ENCODE measurements around the gene CDYL.
A peak's percentile ranks its signal among the peaks of the same experiment; 100 is the strongest.

CDYL gene

DNA sequence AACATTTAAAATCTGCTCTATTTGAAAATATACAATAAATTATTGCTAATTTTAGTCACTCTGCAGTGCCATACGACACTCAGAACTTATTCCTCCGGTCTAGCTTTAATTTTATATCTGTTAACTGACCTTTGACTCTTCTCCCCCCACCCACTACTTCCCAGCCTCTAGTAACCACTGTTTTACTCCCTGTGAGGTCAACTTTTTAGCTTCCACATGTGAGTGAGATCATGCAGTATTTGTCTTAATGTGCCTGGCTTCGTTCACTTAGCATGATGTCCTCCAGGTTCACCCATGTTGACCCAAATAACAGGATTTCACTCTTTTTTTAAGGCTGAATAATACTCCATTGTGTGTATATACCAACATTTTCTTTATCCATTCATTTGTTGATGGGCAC lies 146.9 kb downstream of the CDYL start:
- TF ChIP-seq GATA2 (IDR thresholded peaks at IDR 0.05; ENCODE audit: low read depth, low read length): no peak
- no peak for TF ChIP-seq GATA3 (IDR thresholded peaks at IDR 0.05; ENCODE audit: low read depth, low read length)

DNA sequence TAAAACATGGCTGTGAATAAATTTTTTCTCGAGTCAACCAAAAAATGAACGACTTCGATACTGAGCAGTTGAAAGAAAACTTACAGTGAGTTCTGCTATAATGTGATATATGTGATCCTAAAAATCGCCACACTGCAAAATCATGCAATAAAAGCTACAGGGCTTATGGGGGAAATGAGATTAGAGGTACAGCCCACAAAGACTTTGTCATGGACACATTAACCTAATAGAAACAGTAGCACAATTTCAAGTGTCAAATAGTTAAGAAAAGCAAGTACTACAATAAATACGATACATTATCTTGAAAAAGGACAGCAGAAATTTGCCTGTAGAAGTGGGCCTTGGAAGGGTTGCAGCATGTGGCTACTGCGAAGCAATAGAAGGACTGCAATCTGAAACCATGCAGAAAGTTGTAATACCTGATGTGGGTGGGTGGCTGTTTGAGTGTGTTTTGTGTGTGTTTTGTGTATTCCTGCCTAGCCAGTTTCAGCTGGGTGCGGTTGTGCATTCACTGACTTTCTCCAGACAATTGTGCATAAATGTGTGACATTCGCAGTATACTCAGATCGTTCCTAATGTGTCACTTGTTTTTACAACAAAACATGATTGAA lies 148.6 kb downstream of the CDYL start:
- no peak for TF ChIP-seq GATA3 (IDR thresholded peaks at IDR 0.05; ENCODE audit: low read depth, low read length)
- TF ChIP-seq GATA2 (IDR thresholded peaks at IDR 0.05; ENCODE audit: low read depth, low read length): no peak

- TF ChIP-seq GATA2 (IDR thresholded peaks at IDR 0.05; ENCODE audit: low read depth, low read length) (no peak), GATA3 (IDR thresholded peaks at IDR 0.05; ENCODE audit: low read depth, low read length) (no peak)
These were observed 149.4 kb downstream of the CDYL start for GRCh38 chr6:4925580-4925979.

DNA sequence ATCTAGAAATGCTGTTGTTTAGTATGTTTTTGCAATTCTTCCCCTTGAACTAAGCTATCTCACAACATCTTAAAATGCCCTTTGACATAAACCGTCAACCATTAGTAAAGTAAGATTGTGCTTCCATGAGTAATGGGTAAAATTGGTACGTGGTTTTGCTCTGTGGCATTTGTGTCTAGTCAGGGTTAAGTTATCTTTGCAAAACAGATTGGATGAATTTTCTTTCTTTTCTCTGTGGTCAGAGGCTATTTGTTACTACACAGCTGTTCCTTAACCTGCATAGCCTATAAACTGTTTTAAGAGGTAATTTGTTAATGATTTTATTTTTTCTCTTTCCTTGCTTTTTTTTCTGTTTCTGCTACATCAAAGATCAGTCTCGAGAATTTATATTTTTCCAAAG lies 152.2 kb downstream of the CDYL start:
- TF ChIP-seq GATA3 (IDR thresholded peaks at IDR 0.05; ENCODE audit: low read depth, low read length) (no peak), GATA2 (IDR thresholded peaks at IDR 0.05; ENCODE audit: low read depth, low read length) (no peak)

DNA sequence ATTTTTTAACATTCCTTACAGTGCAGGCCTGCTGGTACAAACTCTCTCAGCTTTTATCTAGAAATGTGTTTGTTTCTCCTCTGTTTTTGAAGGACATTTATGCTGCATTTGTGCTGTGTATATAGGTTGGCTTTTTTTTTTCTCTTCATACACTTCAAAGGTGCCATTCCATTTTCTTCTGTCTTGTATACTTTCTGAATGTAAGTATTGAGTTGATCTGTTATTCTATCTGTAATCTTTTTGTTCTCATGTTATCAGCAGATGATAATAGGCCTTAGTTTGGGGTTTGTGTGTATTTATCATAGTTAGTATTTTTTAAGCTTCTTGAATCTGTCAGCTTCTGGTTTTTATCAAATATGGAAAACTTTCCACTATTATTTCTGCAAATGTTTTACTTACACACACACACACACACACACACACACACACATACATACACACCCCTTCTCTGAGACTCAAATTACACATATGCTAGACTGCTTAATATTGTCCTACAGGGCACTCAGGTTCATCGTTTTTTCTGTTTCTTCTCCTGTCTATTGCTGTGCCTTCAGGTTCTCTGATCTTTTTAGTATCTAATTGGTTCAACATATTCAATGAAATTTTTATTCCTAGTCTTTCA lies 153.0 kb downstream of the CDYL start:
- no peak for TF ChIP-seq GATA2 (IDR thresholded peaks at IDR 0.05; ENCODE audit: low read depth, low read length)
- no peak for TF ChIP-seq GATA3 (IDR thresholded peaks at IDR 0.05; ENCODE audit: low read depth, low read length)

DNA sequence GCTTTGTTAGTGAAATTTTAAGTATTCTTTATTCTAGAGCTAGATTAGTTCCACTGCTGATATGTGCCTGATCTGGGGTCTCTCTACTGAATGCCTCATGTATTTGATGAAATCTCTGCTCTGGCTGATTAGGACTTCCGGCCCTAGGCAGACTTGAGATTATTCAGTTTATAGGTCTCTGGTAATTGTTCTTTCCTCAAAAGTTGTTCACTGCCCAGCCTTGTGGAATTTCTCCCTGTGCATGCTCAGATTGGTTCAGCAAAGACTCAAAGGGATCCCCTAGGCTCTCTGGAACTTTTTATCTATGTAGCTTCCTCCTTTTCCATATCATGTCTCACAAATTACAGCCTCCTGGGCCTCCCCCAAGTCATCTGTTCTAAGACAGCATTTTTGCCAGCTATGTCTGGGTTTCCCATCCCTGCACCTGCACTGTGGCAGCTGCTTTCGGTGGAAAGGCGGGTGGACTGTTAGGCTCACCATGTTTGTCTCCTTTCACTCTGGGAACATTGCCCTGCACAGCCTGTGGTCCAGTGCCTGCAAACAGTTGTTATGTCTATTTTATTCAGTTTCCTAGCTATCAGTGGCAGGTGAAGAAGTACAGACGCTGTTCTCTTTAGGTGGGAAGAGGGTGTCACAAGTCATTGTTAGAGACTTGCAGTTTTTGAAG lies 154.0 kb downstream of the CDYL start:
- TF ChIP-seq GATA3 (IDR thresholded peaks at IDR 0.05; ENCODE audit: low read depth, low read length) (no peak), GATA2 (IDR thresholded peaks at IDR 0.05; ENCODE audit: low read depth, low read length) (no peak)

DNA sequence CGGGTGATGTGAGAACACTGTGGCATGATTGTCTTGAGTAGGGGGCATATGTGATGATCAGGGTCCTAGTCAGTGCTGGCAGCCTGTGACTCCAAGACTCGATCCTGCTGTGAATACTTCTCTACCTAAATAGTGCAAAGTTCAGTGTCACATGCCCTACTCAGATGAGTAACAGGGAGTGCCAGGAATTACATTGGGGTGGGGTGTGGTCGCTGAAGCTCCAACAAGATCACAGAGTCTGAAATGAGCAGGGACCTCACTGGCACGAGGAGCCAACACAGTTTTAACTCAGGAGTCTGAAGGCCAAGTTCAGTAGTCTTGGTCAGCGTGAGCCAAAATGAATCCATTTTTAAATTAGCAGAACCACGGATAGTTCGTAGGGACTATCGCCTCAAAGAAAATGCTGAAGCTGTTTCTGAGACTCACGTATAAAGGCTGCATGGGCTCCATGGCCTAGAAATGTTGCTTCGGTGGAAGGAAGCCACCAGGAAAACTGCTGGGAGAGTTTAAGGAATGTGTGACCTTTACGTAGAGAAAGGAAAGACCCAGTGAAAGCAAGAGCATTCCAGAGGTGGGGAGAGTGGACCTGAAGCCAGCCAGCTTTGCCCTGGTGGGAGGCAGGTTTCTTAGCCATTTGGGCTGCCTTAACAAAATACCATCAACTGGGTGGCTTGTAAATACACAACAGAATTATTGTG lies 155.5 kb downstream of the CDYL start:
- no peak for TF ChIP-seq GATA2 (IDR thresholded peaks at IDR 0.05; ENCODE audit: low read depth, low read length)
- no peak for TF ChIP-seq GATA3 (IDR thresholded peaks at IDR 0.05; ENCODE audit: low read depth, low read length)

DNA sequence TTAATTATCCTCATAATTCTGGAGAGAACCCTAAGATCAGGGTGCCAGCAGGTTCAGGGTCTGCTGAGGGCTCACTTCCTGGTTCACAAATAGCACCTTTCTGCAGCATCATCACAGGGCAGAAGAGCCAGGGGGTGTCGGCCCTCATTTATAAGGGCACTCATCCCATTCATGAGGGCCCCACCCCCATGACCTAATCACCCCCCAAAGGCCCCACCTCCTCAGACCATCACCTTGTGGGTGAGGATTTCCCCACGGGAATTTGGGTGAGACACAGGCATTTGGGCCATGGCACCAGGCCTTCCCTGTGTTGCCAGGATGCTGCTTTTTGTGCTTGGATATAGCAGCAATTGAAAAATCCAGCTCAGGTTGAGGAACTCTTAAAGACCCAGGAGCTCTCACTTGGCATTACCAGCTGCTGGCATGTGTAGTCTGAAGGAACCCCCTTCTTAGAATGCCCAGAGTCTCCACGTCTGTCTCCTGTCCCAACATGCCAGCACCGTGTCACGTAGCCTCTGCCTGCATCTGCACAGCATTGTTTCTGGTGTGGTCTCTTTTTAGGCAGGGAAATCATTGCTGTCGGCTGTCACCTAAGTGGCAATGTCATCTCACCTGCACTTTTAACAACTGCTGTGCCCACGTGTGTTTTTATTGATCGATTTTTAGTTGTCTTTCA lies 156.2 kb downstream of the CDYL start:
- TF ChIP-seq GATA2 (IDR thresholded peaks at IDR 0.05; ENCODE audit: low read depth, low read length) (no peak), GATA3 (IDR thresholded peaks at IDR 0.05; ENCODE audit: low read depth, low read length) (no peak)

DNA sequence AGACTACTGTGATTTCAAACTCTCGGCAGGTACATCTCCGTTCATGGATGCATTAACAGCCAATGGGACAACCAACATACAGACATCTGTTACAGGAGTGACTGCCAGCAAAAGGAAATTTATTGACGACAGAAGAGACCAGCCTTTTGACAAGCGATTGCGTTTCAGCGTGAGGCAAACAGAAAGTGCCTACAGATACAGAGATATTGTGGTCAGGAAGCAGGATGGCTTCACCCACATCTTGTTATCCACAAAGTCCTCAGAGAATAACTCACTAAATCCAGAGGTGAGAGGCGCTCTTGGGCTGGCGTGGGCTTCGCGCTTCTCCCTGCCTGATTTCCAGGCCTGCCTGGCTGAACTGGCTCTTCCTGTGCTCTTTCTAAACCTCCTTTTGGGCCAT lies 159.3 kb downstream of the CDYL start:
- TF ChIP-seq GATA2 (IDR thresholded peaks at IDR 0.05; ENCODE audit: low read depth, low read length) (no peak), GATA3 (IDR thresholded peaks at IDR 0.05; ENCODE audit: low read depth, low read length) (no peak)

- TF ChIP-seq GATA2 (IDR thresholded peaks at IDR 0.05; ENCODE audit: low read depth, low read length): no peak
- TF ChIP-seq GATA3 (IDR thresholded peaks at IDR 0.05; ENCODE audit: low read depth, low read length): no peak
These were observed 159.9 kb downstream of the CDYL start for GRCh38 chr6:4935975-4936680.

DNA sequence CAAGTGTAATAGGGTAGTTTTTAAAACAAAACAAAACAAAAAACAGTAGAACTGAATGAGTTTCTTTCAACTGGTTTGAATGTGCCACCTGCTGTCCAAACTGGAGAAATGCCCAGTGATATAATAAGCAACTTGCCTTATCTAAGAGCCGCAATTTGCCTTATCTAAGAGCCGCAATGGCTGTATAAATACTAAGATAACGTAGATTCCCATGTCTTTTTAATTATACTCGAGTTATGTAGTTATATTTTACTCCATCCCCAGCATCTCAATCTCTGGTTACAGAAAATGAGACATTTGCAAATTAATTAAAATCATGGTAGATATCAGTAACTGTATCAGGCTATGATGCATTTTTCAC lies 160.5 kb downstream of the CDYL start:
- TF ChIP-seq GATA2 (IDR thresholded peaks at IDR 0.05; ENCODE audit: low read depth, low read length): peak; percentile 74
- peak; percentile 79 for TF ChIP-seq GATA3 (IDR thresholded peaks at IDR 0.05; ENCODE audit: low read depth, low read length)

- TF ChIP-seq GATA3 (IDR thresholded peaks at IDR 0.05; ENCODE audit: low read depth, low read length) (no peak), GATA2 (IDR thresholded peaks at IDR 0.05; ENCODE audit: low read depth, low read length) (no peak)
These were observed 161.2 kb downstream of the CDYL start for GRCh38 chr6:4937414-4937813.

GRCh38 chr6:4939241-4939640 lies 163.0 kb downstream of the CDYL start:
- TF ChIP-seq GATA3 (IDR thresholded peaks at IDR 0.05; ENCODE audit: low read depth, low read length) (no peak), GATA2 (IDR thresholded peaks at IDR 0.05; ENCODE audit: low read depth, low read length) (no peak)
